Stimulated activated CD4-positive, alpha-beta T cell treated with anti-CD3 and anti-CD28 coated beads, Interleukin-2, amount 100 ng/mL, for 4 hours (primary cell): Measurements from ENCODE around the gene TGFBR3L.
"Not testable (repeated sequence)": the region's sequence is repeated elsewhere in the genome, so short reads cannot be mapped to it uniquely, and the experiment has no call there.

ENCODE experiments used
- DNase-seq: peaks from one replicate; pipeline ENCODE4 v3.0.0-alpha.2; 2020; ENCODE audit warnings: low read depth

TGFBR3L gene

DNA sequence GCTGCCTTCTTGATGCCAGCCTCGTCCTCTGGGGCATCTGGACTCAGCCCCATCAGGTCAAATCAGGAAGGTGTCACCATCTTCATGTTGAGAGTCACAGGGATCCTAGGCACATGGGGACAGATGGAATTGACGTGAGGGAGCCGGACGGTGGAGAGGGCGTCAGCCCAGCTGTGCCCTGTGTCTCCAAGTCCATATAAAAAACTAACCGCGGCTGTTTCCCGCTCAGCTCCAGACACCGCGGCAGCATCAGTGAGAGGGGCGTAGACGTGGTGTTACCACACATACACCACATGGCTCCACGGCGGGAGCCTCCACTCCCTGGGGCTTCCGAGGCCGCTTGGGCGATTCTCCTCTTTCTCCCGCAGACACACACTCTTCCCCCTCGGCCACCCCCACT lies 34.8 kb upstream of the TGFBR3L start:
- DNase-seq, result no peak

DNA sequence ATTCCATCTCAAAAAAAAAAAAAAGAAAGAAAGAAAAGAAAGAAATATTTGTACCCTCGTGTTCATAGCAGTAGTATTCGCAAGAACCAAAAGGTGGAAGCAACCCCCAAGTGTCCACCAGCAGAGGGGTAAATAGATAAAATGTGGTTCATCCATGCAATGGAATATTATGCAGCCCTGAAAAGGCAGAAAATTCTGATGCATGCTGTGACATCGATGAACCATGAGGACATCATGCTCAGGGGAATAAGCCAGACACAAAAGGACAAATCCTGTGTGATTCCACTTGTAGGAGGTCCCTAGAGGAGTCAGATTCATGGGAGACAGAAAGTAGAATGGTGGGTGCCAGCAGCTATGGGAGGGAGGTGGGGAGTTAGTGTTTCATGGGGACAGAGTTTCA lies 32.7 kb upstream of the TGFBR3L start:
- no peak for DNase-seq

DNA sequence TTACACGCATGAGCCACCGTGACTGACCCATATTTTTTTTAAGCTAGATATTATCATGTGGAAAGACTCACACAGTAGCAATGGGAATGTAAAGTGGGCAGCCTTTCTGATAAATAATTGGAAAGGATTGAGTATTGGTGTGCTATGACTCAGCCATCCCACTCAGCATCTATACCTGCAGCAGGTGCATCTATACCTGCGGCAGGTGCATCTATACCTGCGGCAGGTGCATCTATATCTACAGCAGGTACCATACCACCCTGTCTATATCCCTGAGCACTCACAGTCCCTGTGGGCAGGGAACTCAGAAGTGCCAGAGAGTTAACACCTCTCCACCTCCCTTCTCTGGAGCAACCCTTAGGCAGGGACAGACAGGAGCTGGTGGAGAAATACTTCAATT lies 31.5 kb upstream of the TGFBR3L start:
- no peak for DNase-seq

DNA sequence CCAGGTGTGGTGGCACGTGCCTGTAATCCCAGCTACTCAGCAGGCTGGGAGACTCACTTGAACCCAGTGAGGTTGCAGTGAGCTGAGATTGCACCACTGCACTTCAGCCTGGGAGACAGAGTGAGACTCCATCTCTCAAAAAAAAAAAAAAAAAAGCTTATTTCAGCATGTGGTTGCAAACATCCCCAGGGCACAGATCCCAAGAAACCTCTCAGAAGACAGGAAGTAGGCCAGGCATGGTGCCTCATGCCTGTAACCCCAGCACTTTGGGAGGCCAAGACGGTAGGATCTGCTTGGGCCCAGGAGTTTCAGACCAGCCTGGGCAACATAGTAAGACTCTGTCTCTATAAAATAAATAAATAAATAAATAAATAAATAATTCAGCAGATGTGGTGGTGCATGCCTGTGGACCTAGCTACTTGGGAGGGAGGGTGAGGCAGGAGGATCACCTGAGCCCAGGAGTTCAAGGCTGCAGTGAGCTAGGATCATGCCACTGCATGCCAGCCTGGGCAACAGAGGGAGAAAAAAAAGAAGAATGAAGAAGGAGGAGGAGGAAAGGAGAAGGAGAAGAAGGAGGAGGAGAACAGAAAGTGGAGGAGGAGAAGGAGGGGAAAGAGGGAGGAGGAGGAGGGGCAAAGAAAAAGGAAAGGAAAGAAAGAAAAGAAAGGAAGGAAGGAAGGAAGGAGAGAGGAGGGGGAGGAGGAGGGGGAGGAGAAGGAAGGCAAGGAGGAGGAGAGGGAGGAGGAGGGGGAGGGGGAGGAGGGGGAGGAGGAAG lies 30.6 kb upstream of the TGFBR3L start:
- DNase-seq, result no peak

DNA sequence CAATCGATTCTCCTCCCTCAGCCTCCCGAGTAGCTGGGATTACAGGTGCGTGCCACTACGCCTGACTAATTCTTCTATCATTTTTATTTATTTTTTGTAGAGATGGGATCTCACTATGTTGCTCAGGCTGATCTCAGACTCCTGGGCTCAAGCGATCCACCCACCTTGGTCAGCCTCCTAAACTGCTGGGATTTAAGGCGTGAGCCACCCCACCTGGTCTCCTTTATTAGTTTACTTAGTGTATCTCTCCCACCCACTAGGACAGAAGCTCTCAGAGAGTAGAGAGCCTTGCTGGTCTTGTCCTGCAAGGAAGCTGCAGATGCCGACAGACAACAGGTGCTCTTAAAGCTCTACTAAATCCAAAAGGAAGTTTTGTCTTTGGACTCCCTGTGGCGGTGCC lies 28.8 kb upstream of the TGFBR3L start:
- no peak for DNase-seq

DNA sequence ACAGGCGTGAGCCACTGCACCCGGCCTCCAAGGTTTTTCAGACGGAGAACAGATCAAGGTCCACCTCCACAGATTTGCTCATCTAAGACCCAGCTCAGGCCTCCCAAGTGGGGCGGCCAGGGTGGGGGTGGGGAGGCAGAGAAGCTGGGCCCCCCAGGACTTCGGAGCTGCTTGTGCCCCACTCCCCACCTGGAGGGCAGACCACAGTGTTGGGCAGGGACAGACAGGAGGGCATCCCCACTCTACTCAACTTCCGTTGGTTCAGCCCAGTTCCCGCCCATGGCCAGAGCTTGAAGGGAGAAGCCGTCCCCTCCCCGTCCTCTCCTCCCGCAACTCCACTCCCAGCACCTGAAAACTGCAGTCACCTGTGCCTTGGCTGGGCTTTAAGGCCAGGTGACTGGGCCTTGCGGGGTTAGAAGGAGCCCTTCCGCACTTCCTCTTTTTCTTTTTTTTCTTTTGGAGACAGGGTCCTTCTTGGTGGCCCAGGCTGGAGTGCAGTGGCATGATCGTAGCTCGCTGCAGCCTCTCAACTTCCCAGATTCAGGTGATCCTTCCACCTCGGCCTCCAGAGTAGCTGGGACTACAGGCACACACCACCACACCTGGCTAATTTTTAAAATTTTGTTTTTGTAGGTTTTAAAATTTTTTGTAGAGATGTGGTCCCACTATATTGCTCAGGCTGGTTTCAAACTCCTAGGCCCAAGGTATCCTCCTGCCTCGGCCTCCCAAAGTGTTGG lies 27.1 kb upstream of the TGFBR3L start:
- no peak for DNase-seq

DNA sequence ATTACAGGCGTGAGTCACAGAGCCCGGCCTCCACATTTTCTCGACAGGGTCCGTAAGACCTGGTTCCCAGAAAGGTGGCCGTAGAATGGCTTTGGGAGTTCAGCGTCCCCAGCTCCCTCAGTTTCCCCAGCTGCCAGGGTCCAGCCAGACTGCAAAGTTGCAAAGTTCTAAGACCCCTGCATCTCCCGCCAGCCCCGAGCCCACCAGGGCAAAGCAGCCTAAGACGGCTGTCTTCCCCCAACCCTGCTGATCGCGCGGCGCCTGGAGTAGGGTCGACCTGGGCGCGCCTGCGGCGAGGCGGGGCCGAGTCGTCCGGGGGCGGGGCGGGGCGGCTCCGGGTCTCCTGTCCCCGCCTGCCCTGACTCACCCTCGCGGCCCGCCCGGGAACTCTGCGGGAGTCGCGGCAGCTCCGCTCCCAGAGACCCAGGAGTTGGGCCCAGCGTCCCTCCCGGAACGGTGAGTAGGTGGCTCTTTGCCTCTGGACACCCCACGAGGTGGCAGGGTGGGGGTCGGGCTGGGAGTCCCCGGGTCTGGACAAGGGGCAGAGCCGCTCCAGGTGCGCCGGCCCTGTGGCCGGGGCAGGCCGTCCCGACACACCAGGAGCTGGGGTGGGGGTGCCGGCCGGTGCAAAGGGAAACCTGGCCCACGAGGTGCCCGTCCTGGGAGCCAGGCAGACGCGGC lies 26.3 kb upstream of the TGFBR3L start, which contains the start of gene LRRC8E:
Gene LRRC8E (plus strand): TSS at position 366 of the 681 bp plus-strand sequence. CDS start 7,094 bp downstream, outside the sequence.
- DNase-seq, result no peak

DNA sequence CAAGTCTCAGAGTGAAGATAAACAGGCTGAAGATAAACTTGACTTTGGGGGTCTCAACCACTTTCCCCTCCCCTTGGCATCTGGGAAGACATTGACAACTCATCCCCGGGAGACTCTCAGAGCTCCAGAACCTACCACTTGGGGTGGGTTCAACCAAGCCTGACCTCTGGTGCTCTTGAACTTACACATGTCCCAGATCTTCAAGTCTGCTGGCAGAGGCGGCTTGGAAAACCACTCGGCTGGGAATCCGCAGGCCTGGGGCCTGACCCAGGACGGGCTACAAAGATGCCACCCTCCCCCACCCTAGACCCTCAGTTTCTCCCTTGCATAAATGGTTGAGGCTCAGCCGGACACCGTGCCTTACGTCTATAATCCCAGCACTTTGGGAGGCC lies 25.8 kb upstream of the TGFBR3L start:
- no peak for DNase-seq

DNA sequence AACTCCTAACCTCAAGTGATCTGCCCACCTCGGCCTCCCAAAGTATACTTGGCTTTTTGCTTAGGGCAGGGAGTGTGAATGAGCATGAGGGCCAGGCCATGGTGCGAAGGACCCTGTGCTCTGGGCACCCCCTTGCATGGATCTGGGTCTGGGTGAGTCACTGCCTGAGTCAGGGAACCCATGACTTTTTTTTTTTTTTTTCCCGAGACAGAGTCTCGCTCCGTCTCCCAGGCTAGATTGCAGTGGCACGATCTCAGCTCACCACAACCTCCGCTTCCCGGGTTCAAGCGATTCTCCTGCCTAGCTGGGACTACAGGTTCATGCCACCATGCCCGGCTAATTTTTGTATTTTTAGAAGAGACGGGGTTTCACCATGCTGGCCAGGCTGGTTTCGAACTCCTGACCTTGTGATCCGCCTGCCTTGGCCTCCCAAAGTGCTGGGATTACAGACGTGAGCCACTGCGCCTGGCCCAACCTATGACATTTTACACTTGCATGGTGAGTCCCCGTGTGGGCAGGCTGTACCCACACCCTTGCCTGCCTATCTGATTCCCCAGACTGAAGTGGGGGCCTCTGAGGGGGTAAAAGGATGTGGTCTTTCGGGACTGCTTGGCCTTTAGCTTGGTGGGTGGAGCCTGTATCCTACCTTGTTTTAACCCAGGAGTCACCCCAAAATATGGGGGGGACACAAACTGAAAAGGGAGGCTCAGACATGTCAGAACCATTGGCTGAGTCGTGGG lies 21.1 kb upstream of the TGFBR3L start:
- not testable (repeated sequence) for DNase-seq

DNA sequence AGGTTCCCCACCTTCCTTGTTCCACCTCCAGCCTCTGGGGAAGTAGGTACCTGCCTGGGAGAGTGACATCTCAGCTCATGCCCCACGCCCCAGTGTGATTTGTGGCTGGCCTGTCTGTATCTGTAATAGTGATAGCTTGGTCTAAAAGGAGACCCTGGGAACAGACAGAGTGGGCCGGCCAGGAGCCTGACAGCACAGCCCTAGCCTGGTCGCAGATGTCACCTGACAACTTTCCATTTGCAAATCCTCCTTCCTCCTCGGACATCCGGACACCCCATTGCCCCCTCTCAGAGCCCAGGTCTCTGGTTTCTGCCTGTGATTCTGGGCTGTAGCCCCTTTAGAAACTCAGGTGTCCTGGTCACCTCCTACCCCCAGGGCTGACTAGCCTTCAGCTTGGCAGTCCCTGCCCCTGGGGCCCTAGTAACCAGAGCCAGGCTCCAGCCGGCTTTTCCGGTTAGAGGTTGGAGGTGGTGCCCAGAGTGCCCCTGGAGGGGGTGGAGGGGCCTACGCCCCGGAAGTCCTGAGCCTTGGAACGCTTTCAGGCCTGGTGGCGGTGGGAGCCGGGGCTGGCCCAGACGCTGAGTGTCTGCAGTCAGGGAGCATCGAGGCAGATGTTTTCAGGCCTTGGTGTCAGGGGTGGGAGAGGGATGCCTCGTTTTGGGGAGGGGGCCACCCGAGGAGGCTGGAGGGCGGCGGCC lies 19.9 kb upstream of the TGFBR3L start:
- no peak for DNase-seq

DNA sequence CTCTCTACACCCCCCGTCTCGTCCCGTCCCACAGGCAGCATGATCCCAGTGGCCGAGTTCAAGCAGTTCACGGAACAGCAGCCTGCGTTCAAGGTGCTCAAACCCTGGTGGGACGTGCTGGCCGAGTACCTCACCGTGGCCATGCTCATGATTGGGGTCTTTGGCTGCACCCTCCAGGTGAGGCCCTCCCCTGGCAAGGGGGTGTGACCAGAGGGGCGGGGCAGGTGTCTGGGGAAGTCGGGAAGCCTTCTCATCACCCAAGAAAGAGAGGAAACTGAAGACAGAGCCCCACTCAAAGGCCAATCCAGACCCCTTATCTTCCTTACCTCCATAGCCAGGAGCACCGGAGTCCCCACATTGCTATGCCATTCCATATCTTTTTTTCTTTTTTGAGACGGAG lies 19.1 kb upstream of the TGFBR3L start:
- DNase-seq, result no peak

DNA sequence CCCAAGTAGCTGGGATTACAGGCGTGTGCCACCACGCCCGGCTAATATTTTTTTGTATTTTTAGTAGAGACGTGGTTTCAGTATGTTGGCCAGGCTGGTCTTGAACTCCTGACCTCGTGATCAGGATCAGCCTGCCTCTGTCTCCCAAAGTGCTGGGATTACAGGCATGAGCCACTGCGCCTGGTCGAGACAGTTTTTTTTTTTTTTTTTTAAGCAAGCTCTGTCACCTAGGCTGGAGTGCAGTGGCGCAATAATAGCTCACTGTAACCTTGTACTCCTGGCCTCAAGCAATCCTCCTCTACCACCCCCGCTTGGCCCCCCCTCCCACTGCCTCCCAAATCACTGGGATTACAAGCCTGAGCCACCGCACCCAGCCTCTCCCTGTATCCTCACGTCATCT lies 17.3 kb upstream of the TGFBR3L start:
- DNase-seq, result no peak

DNA sequence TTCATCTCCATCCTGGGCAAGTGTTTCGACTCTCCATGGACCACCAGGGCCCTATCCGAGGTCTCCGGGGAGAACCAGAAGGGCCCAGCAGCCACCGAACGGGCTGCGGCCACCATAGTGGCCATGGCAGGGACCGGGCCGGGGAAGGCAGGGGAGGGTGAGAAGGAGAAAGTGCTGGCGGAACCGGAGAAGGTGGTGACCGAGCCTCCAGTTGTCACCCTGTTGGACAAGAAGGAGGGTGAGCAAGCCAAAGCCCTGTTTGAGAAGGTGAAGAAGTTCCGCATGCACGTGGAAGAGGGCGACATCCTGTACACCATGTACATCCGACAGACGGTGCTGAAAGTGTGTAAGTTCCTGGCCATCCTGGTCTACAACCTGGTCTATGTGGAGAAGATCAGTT lies 15.7 kb upstream of the TGFBR3L start:
- no peak for DNase-seq

DNA sequence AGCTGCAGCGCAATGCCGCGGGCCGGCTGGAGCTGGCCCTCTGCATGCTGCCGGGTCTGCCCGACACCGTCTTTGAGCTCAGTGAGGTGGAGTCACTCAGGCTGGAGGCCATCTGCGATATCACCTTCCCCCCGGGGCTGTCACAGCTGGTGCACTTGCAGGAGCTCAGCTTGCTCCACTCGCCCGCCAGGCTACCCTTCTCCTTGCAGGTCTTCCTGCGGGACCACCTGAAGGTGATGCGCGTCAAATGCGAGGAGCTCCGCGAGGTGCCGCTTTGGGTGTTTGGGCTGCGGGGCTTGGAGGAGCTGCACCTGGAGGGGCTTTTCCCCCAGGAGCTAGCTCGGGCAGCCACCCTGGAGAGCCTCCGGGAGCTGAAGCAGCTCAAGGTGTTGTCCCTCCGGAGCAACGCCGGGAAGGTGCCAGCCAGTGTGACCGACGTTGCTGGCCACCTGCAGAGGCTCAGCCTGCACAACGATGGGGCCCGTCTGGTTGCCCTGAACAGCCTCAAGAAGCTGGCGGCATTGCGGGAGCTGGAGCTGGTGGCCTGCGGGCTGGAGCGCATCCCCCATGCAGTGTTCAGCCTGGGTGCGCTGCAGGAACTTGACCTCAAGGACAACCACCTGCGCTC lies 14.8 kb upstream of the TGFBR3L start:
- no peak for DNase-seq

DNA sequence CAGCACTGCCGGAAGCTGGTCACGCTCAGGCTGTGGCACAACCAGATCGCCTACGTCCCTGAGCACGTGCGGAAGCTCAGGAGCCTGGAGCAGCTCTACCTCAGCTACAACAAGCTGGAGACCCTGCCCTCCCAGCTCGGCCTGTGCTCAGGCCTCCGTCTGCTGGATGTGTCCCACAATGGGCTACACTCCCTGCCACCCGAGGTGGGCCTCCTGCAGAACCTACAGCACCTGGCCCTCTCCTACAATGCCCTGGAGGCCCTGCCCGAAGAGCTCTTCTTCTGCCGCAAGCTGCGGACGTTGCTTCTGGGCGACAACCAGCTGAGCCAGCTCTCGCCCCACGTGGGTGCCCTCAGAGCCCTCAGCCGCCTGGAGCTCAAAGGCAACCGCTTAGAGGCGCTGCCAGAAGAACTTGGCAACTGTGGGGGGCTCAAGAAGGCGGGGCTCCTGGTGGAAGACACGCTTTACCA lies 14.2 kb upstream of the TGFBR3L start:
- DNase-seq, result no peak

DNA sequence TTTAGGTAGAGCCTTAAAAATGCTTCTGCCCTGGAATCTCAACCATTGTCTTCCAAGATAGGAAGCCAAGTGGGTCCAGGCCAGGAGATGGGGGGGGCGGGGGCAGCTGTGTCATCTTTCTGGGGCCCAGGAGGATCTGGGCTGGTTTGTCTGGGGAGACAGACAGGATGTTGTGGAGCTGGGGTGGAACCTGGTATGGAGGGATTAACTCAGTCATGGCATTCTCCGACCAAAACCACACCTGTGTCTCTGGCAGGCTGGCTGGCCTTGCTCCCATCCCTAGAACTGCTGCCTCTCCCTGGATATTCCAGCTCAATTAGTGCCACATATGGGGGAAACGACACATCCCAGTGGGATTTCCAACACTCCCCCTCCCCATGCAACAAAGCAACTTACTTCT lies 13.7 kb upstream of the TGFBR3L start:
- no peak for DNase-seq

DNA sequence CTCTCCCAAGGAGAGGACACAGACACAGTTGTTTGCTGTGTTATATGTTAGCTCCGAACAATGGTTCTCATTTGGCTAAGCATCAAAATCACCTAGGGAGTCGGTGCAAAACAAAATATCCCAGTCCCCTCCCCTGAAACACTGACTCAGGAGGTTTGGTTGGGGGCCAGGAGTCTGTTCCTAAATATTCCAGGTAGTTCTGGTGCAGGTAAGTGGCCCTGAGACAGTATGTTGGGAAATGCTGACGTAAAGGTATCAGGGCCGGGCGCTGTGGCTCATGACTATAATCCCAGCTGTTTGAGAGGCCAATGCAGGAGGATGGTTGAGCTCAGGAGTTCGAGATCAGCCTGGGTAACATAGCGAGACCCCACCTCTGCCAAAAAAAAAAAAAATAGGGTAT lies 13.3 kb upstream of the TGFBR3L start:
- no peak for DNase-seq

DNA sequence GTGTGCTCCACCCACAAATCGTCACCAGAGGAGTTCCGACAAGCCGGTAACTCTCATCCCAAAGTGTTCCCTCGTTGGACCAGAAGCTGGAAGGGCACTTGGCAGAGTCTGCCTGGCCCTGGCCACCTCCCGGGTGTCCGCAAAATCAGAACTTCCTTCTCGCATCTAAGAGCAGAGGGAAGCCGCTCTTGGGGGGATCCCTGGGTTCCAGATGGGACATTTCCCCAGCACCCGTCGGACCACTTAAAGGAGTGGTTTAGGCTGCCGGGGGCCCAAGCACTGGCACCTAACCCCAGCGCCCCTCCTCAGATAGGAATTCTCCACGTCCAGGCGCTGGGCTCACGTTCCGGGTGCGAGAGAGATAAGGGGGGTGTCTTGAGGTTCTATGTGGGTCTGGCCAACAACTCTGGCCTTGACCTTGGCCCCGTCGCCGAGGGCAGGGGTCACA lies 11.8 kb upstream of the TGFBR3L start:
- DNase-seq, result no peak

DNA sequence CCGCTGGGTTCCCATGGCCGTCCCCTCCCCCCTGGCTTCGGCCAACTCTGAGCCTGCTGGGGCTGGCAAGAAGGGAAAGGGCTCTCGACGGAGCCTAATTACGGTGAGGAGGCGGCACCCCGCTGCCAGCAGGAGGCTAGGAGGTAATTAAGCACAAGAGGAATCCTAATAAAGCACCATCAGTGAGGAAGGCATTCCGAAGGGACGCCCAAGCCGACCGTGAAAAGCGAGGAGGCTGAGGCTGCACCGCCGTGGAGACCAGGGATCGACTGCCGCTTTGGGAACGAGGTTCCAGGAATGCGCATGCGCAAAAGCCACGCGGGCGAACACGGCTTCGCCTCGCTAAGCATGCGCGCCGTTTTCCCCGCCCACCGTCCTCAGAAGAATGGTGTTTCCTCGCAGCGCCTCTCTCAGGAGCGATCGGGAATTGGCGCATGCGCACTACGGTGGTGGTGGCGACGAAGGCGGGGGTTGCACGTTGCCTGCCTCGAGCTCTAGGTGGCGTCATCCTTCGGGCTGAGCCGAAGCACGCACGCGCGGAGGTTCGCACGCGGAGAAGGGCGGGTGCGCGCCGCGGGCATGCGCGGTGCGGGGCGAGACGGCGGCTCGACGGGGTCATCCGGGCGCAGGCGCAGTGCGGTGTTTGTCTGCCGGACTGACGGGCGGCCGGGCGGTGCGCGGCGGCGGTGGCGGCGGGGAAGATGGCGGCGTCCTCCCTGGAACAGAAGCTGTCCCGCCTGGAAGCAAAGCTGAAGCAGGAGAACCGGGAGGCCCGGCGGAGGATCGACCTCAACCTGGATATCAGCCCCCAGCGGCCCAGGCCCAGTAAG lies 11.2 kb upstream of the TGFBR3L start, which contains the start of gene MAP2K7:
Gene MAP2K7 (plus strand): TSS at position 634 of the 830 bp plus-strand sequence. CDS start 68 bp downstream, at position 702.
- peak; percentile 100 for DNase-seq
